H9 (cell line): ENCODE measurements around the gene LIMS1. TPM values are rescaled to one million over a fixed set of nuclear protein-coding genes. Genes with fewer than 3 reads are reported as not detected.

ENCODE experiments used
- DNase-seq: peaks from one replicate; pipeline ENCODE4 v3.0.0-alpha.2; 2017
- H2AFZ ChIP-seq: one replicate; pipeline ENCODE4 v1.6.1; 2013; ENCODE audit warnings: mild to moderate bottlenecking, low read length, control low read depth, moderate library complexity
- H2AK5ac ChIP-seq: 2 replicates; pipeline ENCODE4 v1.6.1; 2013; ENCODE audit warnings: low read length, control low read depth, mixed read lengths; ENCODE audit not compliant: insufficient read length
- H2BK120ac ChIP-seq: one replicate; pipeline ENCODE4 v1.6.1; 2013; ENCODE audit warnings: low read depth, mild to moderate bottlenecking, low read length, control low read depth, inconsistent platforms; ENCODE audit not compliant: poor library complexity, severe bottlenecking
- H2BK12ac ChIP-seq: 2 replicates; pipeline ENCODE4 v1.6.1; 2013; ENCODE audit warnings: low read length, control low read depth, mixed read lengths, low read depth; ENCODE audit not compliant: insufficient read length
- H2BK15ac ChIP-seq: 2 replicates; pipeline ENCODE4 v1.6.1; 2013; ENCODE audit warnings: low read depth, low read length, control low read depth
- H2BK20ac ChIP-seq: one replicate; pipeline ENCODE4 v1.6.1; 2013; ENCODE audit warnings: low read depth, mild to moderate bottlenecking, low read length, control low read depth, inconsistent platforms; ENCODE audit not compliant: poor library complexity, severe bottlenecking
- H2BK5ac ChIP-seq: 2 replicates; pipeline ENCODE4 v1.6.1; 2013; ENCODE audit warnings: low read length, control low read depth, mixed read lengths; ENCODE audit not compliant: insufficient read length
- H3K14ac ChIP-seq: 2 replicates; pipeline ENCODE4 v1.6.1; 2013; ENCODE audit warnings: low read length, control low read depth; ENCODE audit not compliant: insufficient read depth
- H3K18ac ChIP-seq: 2 replicates; pipeline ENCODE4 v1.6.1; 2013; ENCODE audit warnings: low read depth, mild to moderate bottlenecking, mixed read lengths, low read length, control low read depth; ENCODE audit not compliant: insufficient read length
- H3K23ac ChIP-seq: 2 replicates; pipeline ENCODE4 v1.6.1; 2013; ENCODE audit warnings: low read length, control low read depth, mixed read lengths, low read depth; ENCODE audit not compliant: insufficient read length
- H3K23me2 ChIP-seq: 2 replicates; pipeline ENCODE4 v1.6.1; 2013; ENCODE audit warnings: low read depth, mild to moderate bottlenecking, mixed read lengths, low read length, control low read depth; ENCODE audit not compliant: insufficient read length, poor library complexity, severe bottlenecking
- H3K27ac ChIP-seq: 2 replicates; pipeline ENCODE4 v1.5.1; 2013; ENCODE audit warnings: low read length, control low read depth, mixed read lengths, low read depth; ENCODE audit not compliant: insufficient read length
- H3K27me3 ChIP-seq: 2 replicates; pipeline ENCODE4 v1.6.1; 2013; ENCODE audit warnings: low read length, control low read depth, inconsistent platforms; ENCODE audit not compliant: insufficient read depth
- H3K4ac ChIP-seq: 2 replicates; pipeline ENCODE4 v1.6.1; 2013; ENCODE audit warnings: low read depth, mild to moderate bottlenecking, control low read depth, inconsistent platforms, low read length, moderate library complexity
- H3K4me1 ChIP-seq: 2 replicates; pipeline ENCODE4 v1.6.1; 2013; ENCODE audit warnings: low read length, control low read depth, inconsistent platforms; ENCODE audit not compliant: insufficient read depth
- H3K4me2 ChIP-seq: 2 replicates; pipeline ENCODE4 v1.6.1; 2013; ENCODE audit warnings: low read length, control low read depth, mixed read lengths; ENCODE audit not compliant: insufficient read length, insufficient read depth
- H3K56ac ChIP-seq: 2 replicates; pipeline ENCODE4 v1.6.1; 2013; ENCODE audit warnings: low read depth, mild to moderate bottlenecking, mixed read lengths, low read length, control low read depth; ENCODE audit not compliant: insufficient read length
- H3K79me1 ChIP-seq: 2 replicates; pipeline ENCODE4 v1.6.1; 2013; ENCODE audit warnings: low read depth, mild to moderate bottlenecking, moderate library complexity, low read length, control low read depth, inconsistent platforms; ENCODE audit not compliant: insufficient read depth, poor library complexity, severe bottlenecking
- H3K79me2 ChIP-seq: 2 replicates; pipeline ENCODE4 v1.6.1; 2013; ENCODE audit warnings: low read length, control low read depth, inconsistent platforms; ENCODE audit not compliant: insufficient read depth
- H3K9ac ChIP-seq: 2 replicates; pipeline ENCODE4 v1.6.1; 2013; ENCODE audit warnings: low read length, control low read depth, mixed read lengths; ENCODE audit not compliant: insufficient read length; ENCODE audit errors: extremely low read depth
- H3K9me3 ChIP-seq: one replicate; pipeline ENCODE4 v1.6.1; 2013; ENCODE audit warnings: low read depth, low read length, inconsistent platforms; ENCODE audit not compliant: control insufficient read depth
- H3T11ph ChIP-seq: one replicate; pipeline ENCODE4 v1.6.1; 2013; ENCODE audit warnings: mild to moderate bottlenecking, low read length, control low read depth, inconsistent platforms
- H4K20me1 ChIP-seq: one replicate; pipeline ENCODE4 v1.6.1; 2013; ENCODE audit not compliant: control insufficient read depth, insufficient read length, insufficient read depth
- H4K5ac ChIP-seq: 2 replicates; pipeline ENCODE4 v1.6.1; 2013; ENCODE audit warnings: low read depth, mild to moderate bottlenecking, mixed read lengths, low read length, control low read depth; ENCODE audit not compliant: insufficient read length
- H4K8ac ChIP-seq: replicated peaks from 2 replicates; pipeline ENCODE4 v1.6.1; 2013; ENCODE audit warnings: low read length, control low read depth, mixed read lengths, low read depth; ENCODE audit not compliant: insufficient read length
- H4K91ac ChIP-seq: 2 replicates; pipeline ENCODE4 v1.6.1; 2013; ENCODE audit warnings: low read depth, mild to moderate bottlenecking, moderate library complexity, mixed read lengths, low read length, control low read depth; ENCODE audit not compliant: insufficient read length
- H3K27ac Mint-ChIP-seq, 3 experiments: 2 replicates in 2 of 3; 3 replicates in 1 of 3; pipeline ENCODE4 v1.8.0; 2020 to 2021; ENCODE audit warnings: mixed read lengths in 3 of 3, mild to moderate bottlenecking in 1 of 3, moderate library complexity in 1 of 3
- H3K27me3 Mint-ChIP-seq: 2 replicates; pipeline ENCODE4 v1.8.0; 2021; ENCODE audit warnings: low read depth, mild to moderate bottlenecking, moderate library complexity, mixed read lengths
- H3K36me3 Mint-ChIP-seq, 3 experiments: 2 replicates in 2 of 3; 3 replicates in 1 of 3; pipeline ENCODE4 v1.8.0; 2020 to 2021; ENCODE audit warnings: low read depth in 3 of 3, mixed read lengths in 3 of 3; ENCODE audit not compliant: insufficient read depth in 1 of 3
- H3K4me1 Mint-ChIP-seq, 2 experiments: 2 replicates each; pipeline ENCODE4 v1.8.0; 2020; ENCODE audit warnings: mixed read lengths in 2 of 2
- H3K4me3 Mint-ChIP-seq, 2 experiments: 2 replicates in 1 of 2; 3 replicates in 1 of 2; pipeline ENCODE4 v1.8.0; 2020 to 2021; ENCODE audit warnings: mild to moderate bottlenecking in 2 of 2, mixed read lengths in 2 of 2, moderate library complexity in 1 of 2
- H3K9me3 Mint-ChIP-seq, 2 experiments: 2 replicates in 1 of 2; 3 replicates in 1 of 2; pipeline ENCODE4 v1.8.0; 2020; ENCODE audit warnings: mild to moderate bottlenecking in 2 of 2, mixed read lengths in 2 of 2, moderate library complexity in 1 of 2
- WGBS: extraction: QIAGEN DNeasy Blood & Tissue Kit; methylation state at CpG from one replicate; pipeline ENCODE4 v1.1.7; 2013; ENCODE audit warnings: missing lambda C conversion rate, low lambda C conversion rate, mixed read lengths; ENCODE audit not compliant: insufficient read length; ENCODE audit errors: extremely low coverage; 5-methylcytosine and 5-hydroxymethylcytosine counted together
- total RNA-seq: library from RNA; stranded (reverse); gene quantifications from 2 replicates; pipeline ENCODE4 v1.2.1, GENCODE V29; 2021
- TF ChIP-seq, protein P1 (sequence below): fragments of 200-600 bp; sonication (generic); conservative IDR thresholded peaks from 3 replicates; pipeline ENCODE4 v1.8.0; 2021; ENCODE audit warnings: antibody characterized with exemption, mild to moderate bottlenecking

Gene LIMS1
- total RNA-seq, 1 experiment from 2014 or later: 37.7 TPM

DNA sequence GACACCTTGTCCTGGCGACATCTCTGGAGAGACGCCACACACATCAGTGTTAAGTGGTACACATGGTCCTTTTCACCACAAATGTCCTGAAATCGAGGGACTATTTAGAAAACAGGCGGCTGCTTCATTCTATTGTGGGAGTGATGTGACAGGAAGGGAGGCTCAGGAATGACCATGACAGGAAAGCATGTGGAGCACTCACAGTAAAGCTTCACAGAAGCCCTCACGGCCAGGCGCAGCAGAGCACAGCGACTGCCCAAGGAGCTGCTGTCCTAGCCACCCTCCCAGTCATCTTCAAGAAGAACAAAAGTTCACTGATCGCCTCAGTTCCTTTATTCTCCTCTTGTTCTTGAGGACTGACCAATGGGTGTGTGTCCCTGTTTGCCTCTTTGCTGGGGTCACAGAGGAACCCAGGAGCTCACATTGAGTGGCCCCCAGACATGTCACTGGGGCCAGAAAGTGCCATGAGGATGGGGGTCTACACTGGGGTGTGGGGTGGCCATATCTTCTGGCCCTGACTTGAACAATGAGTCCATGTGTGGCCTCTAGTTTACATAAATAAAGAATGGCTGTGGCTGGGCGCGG is 100.4 kb downstream of the LIMS1 start:
- H3K27ac ChIP-seq: no peak overlapping the region
- no CpG with 5 or more reads among the region's 10 CpGs for WGBS
- Mint-ChIP-seq H3K27me3 (no peaks in the 10 kb centered on the region), H3K4me3 (no peak overlapping the region; a peak in 1 of 5 replicates), H3K4me1 (peaks cover 17 to 27% of the 10 kb centered on the region in 2 experiments), H3K27ac (peak overlapping the region; percentile 28 to 51 (median 50); a peak in 2 of 7 replicates), H3K9me3 (no peaks in the 10 kb centered on the region), H3K36me3 (no peaks in the 10 kb centered on the region)
- no peak overlapping the region for H2AFZ ChIP-seq
- no peaks in the 10 kb centered on the region for H3K79me1 ChIP-seq
- no peaks in the 10 kb centered on the region for H3K9me3 ChIP-seq
- no peak overlapping the region for H4K8ac ChIP-seq
- no peak overlapping the region for H3K14ac ChIP-seq
- H4K91ac ChIP-seq: no peak overlapping the region
- no peaks in the 10 kb centered on the region for H3K23me2 ChIP-seq
- no peak overlapping the region for H3K18ac ChIP-seq
- H4K20me1 ChIP-seq: no peaks in the 10 kb centered on the region
- TF ChIP-seq, protein P1, sequence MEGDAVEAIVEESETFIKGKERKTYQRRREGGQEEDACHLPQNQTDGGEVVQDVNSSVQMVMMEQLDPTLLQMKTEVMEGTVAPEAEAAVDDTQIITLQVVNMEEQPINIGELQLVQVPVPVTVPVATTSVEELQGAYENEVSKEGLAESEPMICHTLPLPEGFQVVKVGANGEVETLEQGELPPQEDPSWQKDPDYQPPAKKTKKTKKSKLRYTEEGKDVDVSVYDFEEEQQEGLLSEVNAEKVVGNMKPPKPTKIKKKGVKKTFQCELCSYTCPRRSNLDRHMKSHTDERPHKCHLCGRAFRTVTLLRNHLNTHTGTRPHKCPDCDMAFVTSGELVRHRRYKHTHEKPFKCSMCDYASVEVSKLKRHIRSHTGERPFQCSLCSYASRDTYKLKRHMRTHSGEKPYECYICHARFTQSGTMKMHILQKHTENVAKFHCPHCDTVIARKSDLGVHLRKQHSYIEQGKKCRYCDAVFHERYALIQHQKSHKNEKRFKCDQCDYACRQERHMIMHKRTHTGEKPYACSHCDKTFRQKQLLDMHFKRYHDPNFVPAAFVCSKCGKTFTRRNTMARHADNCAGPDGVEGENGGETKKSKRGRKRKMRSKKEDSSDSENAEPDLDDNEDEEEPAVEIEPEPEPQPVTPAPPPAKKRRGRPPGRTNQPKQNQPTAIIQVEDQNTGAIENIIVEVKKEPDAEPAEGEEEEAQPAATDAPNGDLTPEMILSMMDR: no peak
- H3K4ac ChIP-seq: no peak overlapping the region
- H2AK5ac ChIP-seq: no peak overlapping the region
- no peak overlapping the region for H2BK5ac ChIP-seq
- no peak overlapping the region for H3K9ac ChIP-seq
- H3K4me1 ChIP-seq: no peaks in the 10 kb centered on the region; the same call in 1 of the 2 replicates
- H3K4me2 ChIP-seq: no peak overlapping the region
- no peak overlapping the region for H2BK12ac ChIP-seq
- H3K56ac ChIP-seq: no peak overlapping the region
- no peaks in the 10 kb centered on the region for H3K27me3 ChIP-seq
- no peak overlapping the region for H4K5ac ChIP-seq
- no peak overlapping the region for H3K23ac ChIP-seq
- no peak overlapping the region for H3T11ph ChIP-seq
- H3K79me2 ChIP-seq: no peaks in the 10 kb centered on the region
- H2BK15ac ChIP-seq: no peak overlapping the region
- no peak overlapping the region for H2BK120ac ChIP-seq
- H2BK20ac ChIP-seq: no peak overlapping the region
- DNase-seq: no peak
